ENCODE results near the gene C3orf22.

- TF ChIP-seq, protein P1, sequence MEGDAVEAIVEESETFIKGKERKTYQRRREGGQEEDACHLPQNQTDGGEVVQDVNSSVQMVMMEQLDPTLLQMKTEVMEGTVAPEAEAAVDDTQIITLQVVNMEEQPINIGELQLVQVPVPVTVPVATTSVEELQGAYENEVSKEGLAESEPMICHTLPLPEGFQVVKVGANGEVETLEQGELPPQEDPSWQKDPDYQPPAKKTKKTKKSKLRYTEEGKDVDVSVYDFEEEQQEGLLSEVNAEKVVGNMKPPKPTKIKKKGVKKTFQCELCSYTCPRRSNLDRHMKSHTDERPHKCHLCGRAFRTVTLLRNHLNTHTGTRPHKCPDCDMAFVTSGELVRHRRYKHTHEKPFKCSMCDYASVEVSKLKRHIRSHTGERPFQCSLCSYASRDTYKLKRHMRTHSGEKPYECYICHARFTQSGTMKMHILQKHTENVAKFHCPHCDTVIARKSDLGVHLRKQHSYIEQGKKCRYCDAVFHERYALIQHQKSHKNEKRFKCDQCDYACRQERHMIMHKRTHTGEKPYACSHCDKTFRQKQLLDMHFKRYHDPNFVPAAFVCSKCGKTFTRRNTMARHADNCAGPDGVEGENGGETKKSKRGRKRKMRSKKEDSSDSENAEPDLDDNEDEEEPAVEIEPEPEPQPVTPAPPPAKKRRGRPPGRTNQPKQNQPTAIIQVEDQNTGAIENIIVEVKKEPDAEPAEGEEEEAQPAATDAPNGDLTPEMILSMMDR (conservative IDR thresholded peaks at IDR 0.05): no peak
- TF ChIP-seq ZFX (IDR thresholded peaks at IDR 0.05): no peak
Observed at GRCh38 chr3:126554560-126555525, 3.9 kb downstream of the C3orf22 start.

Measured in C4-2B (cell line).